Caco-2 (cell line): Measurements from ENCODE around the gene SIRPG. TPM values are rescaled to one million over a fixed set of nuclear protein-coding genes. Genes with fewer than 3 reads are reported as not detected.

Experiments used
- BruUV-seq: library from RNA; stranded (reverse); fragments of 400-500 nt; replicated peaks from 2 replicates; lab custom pipeline; 2021; lab: Mats Ljungman, UMichigan
- CTCF ChIA-PET: fragments of 300-600 bp; sonication (Branson Sonifier 250); formaldehyde crosslinking; loops from one replicate; lab custom pipeline; 2022; ENCODE audit warnings: antibody characterized with exemption; lab: Charles Lee
- POLR2A ChIA-PET: fragments of 300-600 bp; sonication (Branson Sonifier 250); formaldehyde crosslinking; loops from one replicate; lab custom pipeline; 2022; ENCODE audit warnings: antibody characterized with exemption; lab: Charles Lee
- DNase-seq, 2 experiments: peaks; one replicate each; pipeline versions ENCODE4 v3.0.0 to v3.0.0-alpha.2; 2020 to 2022
- H3K27me3 ChIP-seq: replicated peaks from 2 replicates; pipeline ENCODE4 v1.6.0; 2011; ENCODE audit warnings: low read length; ENCODE audit not compliant: control insufficient read depth, insufficient read depth
- H3K36me3 ChIP-seq: 2 replicates; pipeline ENCODE4 v1.5.1; 2011; ENCODE audit warnings: low read length; ENCODE audit not compliant: control insufficient read depth, insufficient read depth
- H3K4me1 ChIP-seq: fragments of 250-450 bp; sonication (Bioruptor Pico); 2 replicates; pipeline ENCODE4 v1.5.1; 2020; ENCODE audit warnings: mild to moderate bottlenecking
- H3K4me3 ChIP-seq: 2 replicates; pipeline ENCODE4 v1.5.1; 2011; ENCODE audit warnings: low read depth, mild to moderate bottlenecking, control low read depth, low read length
- H3K9me3 ChIP-seq: fragments of 250-450 bp; sonication (Bioruptor Pico); 2 replicates; pipeline ENCODE4 v1.5.1; 2020; ENCODE audit warnings: mild to moderate bottlenecking, moderate library complexity
- H3K27ac Mint-ChIP-seq: one replicate; pipeline ENCODE4 v1.8.0; 2022; ENCODE audit warnings: mixed read lengths; ENCODE audit not compliant: unreplicated experiment
- H3K27me3 Mint-ChIP-seq: one replicate; pipeline ENCODE4 v1.8.0; 2022; ENCODE audit warnings: mixed read lengths; ENCODE audit not compliant: insufficient read depth, unreplicated experiment
- H3K36me3 Mint-ChIP-seq: one replicate; pipeline ENCODE4 v1.8.0; 2022; ENCODE audit warnings: mild to moderate bottlenecking, mixed read lengths; ENCODE audit not compliant: insufficient read depth, unreplicated experiment
- H3K4me1 Mint-ChIP-seq: one replicate; pipeline ENCODE4 v1.8.0; 2022; ENCODE audit warnings: low read depth, mixed read lengths; ENCODE audit not compliant: unreplicated experiment
- H3K4me3 Mint-ChIP-seq: one replicate; pipeline ENCODE4 v1.8.0; 2022; ENCODE audit warnings: mild to moderate bottlenecking, moderate library complexity, mixed read lengths; ENCODE audit not compliant: unreplicated experiment
- H3K9me3 Mint-ChIP-seq: one replicate; pipeline ENCODE4 v1.8.0; 2022; ENCODE audit warnings: mixed read lengths; ENCODE audit not compliant: unreplicated experiment
- CTCF ChIP-seq, 2 experiments: fragments of 200-600 bp in 1 of 2; IDR thresholded peaks; 1 replicate in 1 of 2; 2 replicates in 1 of 2; pipeline versions ENCODE4 v1.5.1 to v1.8.0; 2011 to 2022; ENCODE audit warnings: antibody characterized with exemption in 1 of 2, control low read depth in 1 of 2, inconsistent platforms in 1 of 2, low read depth in 1 of 2, low read length in 1 of 2, mild to moderate bottlenecking in 1 of 2, moderate library complexity in 1 of 2; ENCODE audit not compliant: insufficient read depth in 1 of 2, severe bottlenecking in 1 of 2, unreplicated experiment in 1 of 2
- intact Hi-C: fragments of 100-400 bp; cut with micrococcal nuclease; formaldehyde crosslinking; loops from one replicate; pipeline ENCODE4 v1.10.0; 2022; ENCODE audit not compliant: unreplicated experiment
- total RNA-seq: library from RNA; stranded (reverse); gene quantifications from 2 replicates; pipeline ENCODE4 v1.2.3, GENCODE V29; 2022

SIRPG gene
- total RNA-seq, 1 experiment from 2014 or later = not detected

DNA sequence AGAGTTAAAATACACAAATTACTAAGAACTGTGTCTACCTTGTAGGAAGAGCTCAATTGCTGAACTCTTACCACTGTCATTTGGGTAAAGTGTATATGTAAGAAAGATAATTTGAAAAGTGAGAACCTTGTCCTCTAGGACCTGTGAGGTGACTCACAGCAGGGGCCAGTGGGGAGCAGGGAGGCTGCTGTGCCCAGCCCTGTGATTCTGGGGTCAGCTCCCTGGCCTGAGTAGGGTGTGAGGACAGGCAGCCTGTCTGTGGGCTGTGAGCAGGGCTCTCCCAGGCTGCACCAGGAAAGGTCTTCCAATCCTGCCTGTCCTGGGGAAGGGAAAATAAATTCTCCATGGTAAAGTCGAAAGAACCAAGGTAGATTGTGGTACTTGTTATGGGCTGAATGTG, 27.3 kb upstream of the SIRPG start:
- intact Hi-C loops = no loop called here
- Mint-ChIP-seq H3K27me3 (peaks cover 20% of the 10 kb centered on the region), H3K4me1 (no peaks in the 10 kb centered on the region), H3K27ac (no peak overlapping the region), H3K4me3 (no peak overlapping the region), H3K9me3 (peaks cover 13% of the 10 kb centered on the region), H3K36me3 (no peaks in the 10 kb centered on the region)
- no peak for TF ChIP-seq CTCF (IDR thresholded peaks at IDR 0.05; ENCODE audit: insufficient read depth in 1 of 2, low read depth in 1 of 2, low read length in 1 of 2, severe bottlenecking in 1 of 2, unreplicated experiment in 1 of 2)
- Histone ChIP-seq H3K4me1 (no peaks in the 10 kb centered on the region), H3K9me3 (peaks cover 10% of the 10 kb centered on the region; the same call in 1 of the 2 replicates), H3K27me3 (no peaks in the 10 kb centered on the region; the same call in none of the 2 replicates), H3K4me3 (no peak overlapping the region), H3K36me3 (no peaks in the 10 kb centered on the region)
- ChIA-PET CTCF (no interaction called here), POLR2A (no interaction called here)
- no TSS peak for BruUV-seq
- DNase-seq = no peak

GRCh38 chr20:1676650-1677049, 19.1 kb upstream of the SIRPG start:
- no peak overlapping the region for H3K27ac Mint-ChIP-seq

DNA sequence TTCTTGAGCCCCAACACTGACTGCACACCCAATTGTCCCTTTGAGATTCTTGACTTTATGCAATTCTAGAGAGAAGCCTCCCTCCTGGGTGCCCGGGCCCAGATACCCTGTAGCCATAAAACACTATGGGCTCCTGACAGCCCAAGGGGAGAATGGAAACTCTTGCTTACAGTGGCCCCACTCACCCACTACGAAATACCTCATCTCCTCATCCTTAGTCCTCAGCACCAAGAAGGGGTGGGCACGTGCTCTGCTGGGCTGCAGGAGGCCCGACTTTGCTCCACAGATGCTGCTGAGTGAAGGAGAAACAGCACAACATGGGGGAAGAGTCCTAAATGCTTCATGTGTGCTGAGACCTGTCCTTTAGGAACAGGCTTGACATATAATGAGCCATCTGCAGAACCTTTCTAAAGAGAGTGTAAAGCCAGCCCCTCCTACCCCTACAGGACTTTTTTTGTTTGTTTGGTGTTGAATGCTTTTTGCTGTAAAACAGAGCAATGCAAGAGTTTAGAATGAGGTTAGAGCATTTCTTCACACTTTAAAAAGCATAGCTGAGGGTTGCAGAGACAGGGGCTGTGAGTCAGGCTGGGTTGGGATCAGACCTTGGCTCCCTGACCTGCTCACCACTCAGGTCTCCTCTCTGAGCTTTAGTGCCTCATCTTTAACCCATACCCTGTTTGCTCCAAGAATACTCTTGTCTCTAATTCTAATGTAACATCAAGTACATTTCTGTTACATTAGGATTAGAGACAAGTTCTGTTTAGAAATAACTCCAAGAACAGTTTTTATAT, 17.6 kb upstream of the SIRPG start:
- Mint-ChIP-seq H3K36me3 (no peaks in the 10 kb centered on the region), H3K27me3 (peaks cover 17% of the 10 kb centered on the region), H3K27ac (no peak overlapping the region), H3K4me3 (no peak overlapping the region), H3K9me3 (no peaks in the 10 kb centered on the region), H3K4me1 (no peaks in the 10 kb centered on the region)
- Histone ChIP-seq H3K27me3 (no peaks in the 10 kb centered on the region; the same call in none of the 2 replicates), H3K4me1 (no peaks in the 10 kb centered on the region), H3K9me3 (no peaks in the 10 kb centered on the region), H3K36me3 (no peaks in the 10 kb centered on the region), H3K4me3 (no peak overlapping the region)
- DNase-seq = no peak
- BruUV-seq = no TSS peak
- intact Hi-C loops = no loop called here
- TF ChIP-seq CTCF (IDR thresholded peaks at IDR 0.05; ENCODE audit: insufficient read depth in 1 of 2, low read depth in 1 of 2, low read length in 1 of 2, severe bottlenecking in 1 of 2, unreplicated experiment in 1 of 2) = no peak
- POLR2A ChIA-PET = no interaction called here
- CTCF ChIA-PET = interaction anchor here (0.6 kb wide), 1 partner anchor 714 kb away, joined by 3 read pairs; no protein-coding TSS in a partner anchor

More at GRCh38 chr20:1676650-1677049, 19.1 kb upstream of the SIRPG start:
- BruUV-seq = no TSS peak
- intact Hi-C loops = no loop called here
- Histone ChIP-seq H3K9me3 (0 out of 2 replicates have a peak, but pooled peaks cover 2% of the 10 kb centered on the region), H3K36me3 (no peaks in the 10 kb centered on the region), H3K27me3 (no peaks in the 10 kb centered on the region; the same call in none of the 2 replicates), H3K4me3 (no peak overlapping the region), H3K4me1 (no peaks in the 10 kb centered on the region)
- no peaks in the 10 kb centered on the region for H3K9me3 Mint-ChIP-seq
- peaks cover 15% of the 10 kb centered on the region for H3K27me3 Mint-ChIP-seq
- no peak for TF ChIP-seq CTCF (IDR thresholded peaks at IDR 0.05; ENCODE audit: insufficient read depth in 1 of 2, low read depth in 1 of 2, low read length in 1 of 2, severe bottlenecking in 1 of 2, unreplicated experiment in 1 of 2)
- no peak for DNase-seq
- H3K4me1 Mint-ChIP-seq = no peaks in the 10 kb centered on the region
- H3K36me3 Mint-ChIP-seq = no peaks in the 10 kb centered on the region
- ChIA-PET POLR2A (no interaction called here), CTCF (no interaction called here)
- H3K4me3 Mint-ChIP-seq = no peak overlapping the region
